ENCODE measurements around the gene TCF25.

DNA sequence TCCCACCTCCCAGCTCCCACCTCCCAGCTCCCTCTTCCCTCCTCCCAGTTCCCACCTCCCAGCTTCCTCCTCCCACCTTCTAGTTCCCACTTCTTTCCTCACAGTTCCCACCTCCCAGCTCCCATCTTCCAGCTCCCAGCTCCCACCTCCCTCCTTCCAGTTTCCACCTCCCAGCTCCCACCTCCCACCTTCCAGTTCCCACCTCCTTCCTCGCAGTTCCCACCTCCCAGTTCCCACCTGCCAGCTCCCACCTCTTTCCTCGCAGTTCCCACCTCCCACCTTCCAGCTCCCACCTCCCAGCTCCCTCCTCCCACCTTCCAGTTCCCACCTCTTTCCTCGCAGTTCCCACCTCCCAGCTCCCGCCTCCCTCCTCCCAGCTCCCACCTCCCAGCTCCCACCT is 34.8 kb downstream of the TCF25 start:
- TF ChIP-seq, protein P1, sequence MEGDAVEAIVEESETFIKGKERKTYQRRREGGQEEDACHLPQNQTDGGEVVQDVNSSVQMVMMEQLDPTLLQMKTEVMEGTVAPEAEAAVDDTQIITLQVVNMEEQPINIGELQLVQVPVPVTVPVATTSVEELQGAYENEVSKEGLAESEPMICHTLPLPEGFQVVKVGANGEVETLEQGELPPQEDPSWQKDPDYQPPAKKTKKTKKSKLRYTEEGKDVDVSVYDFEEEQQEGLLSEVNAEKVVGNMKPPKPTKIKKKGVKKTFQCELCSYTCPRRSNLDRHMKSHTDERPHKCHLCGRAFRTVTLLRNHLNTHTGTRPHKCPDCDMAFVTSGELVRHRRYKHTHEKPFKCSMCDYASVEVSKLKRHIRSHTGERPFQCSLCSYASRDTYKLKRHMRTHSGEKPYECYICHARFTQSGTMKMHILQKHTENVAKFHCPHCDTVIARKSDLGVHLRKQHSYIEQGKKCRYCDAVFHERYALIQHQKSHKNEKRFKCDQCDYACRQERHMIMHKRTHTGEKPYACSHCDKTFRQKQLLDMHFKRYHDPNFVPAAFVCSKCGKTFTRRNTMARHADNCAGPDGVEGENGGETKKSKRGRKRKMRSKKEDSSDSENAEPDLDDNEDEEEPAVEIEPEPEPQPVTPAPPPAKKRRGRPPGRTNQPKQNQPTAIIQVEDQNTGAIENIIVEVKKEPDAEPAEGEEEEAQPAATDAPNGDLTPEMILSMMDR (IDR thresholded peaks at IDR 0.05 in 8 of 11, conservative IDR thresholded peaks at IDR 0.05 in 3 of 11), result no peak
- no peak for TF ChIP-seq POLR2A (IDR thresholded peaks at IDR 0.05)
- no peak for TF ChIP-seq POLR2AphosphoS5 (IDR thresholded peaks at IDR 0.05)

Data from spleen (tissue), 7 donors.